ENCODE measurements around the gene PLSCR4.

DNA sequence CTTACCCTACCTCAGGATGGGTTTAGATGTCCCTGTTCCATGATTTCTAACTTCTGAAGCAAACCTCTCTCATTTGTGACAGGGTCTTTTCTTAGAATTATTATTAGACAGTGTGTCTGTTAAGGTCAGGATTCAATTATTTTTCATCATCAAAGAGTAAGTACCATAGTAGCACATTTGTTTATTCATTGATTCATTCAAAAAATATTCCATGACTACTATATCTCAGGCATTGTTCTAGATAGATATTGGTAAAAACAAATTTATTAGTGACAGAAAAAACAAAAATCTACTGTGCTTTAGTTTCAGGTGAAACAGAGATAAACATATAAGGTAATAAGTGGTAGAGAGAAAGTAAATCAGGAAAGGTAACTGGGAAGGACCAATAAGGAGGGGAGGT lies 86.4 kb downstream of the PLSCR4 start:
- TF ChIP-seq CTCF (IDR thresholded peaks at IDR 0.05) (no peak), POLR2AphosphoS5 (IDR thresholded peaks at IDR 0.05; ENCODE audit: low read depth, low read length) (no peak)
- TF ChIP-seq, protein P1, sequence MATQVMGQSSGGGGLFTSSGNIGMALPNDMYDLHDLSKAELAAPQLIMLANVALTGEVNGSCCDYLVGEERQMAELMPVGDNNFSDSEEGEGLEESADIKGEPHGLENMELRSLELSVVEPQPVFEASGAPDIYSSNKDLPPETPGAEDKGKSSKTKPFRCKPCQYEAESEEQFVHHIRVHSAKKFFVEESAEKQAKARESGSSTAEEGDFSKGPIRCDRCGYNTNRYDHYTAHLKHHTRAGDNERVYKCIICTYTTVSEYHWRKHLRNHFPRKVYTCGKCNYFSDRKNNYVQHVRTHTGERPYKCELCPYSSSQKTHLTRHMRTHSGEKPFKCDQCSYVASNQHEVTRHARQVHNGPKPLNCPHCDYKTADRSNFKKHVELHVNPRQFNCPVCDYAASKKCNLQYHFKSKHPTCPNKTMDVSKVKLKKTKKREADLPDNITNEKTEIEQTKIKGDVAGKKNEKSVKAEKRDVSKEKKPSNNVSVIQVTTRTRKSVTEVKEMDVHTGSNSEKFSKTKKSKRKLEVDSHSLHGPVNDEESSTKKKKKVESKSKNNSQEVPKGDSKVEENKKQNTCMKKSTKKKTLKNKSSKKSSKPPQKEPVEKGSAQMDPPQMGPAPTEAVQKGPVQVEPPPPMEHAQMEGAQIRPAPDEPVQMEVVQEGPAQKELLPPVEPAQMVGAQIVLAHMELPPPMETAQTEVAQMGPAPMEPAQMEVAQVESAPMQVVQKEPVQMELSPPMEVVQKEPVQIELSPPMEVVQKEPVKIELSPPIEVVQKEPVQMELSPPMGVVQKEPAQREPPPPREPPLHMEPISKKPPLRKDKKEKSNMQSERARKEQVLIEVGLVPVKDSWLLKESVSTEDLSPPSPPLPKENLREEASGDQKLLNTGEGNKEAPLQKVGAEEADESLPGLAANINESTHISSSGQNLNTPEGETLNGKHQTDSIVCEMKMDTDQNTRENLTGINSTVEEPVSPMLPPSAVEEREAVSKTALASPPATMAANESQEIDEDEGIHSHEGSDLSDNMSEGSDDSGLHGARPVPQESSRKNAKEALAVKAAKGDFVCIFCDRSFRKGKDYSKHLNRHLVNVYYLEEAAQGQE (IDR thresholded peaks at IDR 0.05; ENCODE audit: low read depth, low read length): no peak
